Panc1 (cell line): Measurements from ENCODE around the gene RAB39A.

ENCODE experiments used
- POLR2AphosphoS5 ChIP-seq: IDR thresholded peaks from 2 replicates; pipeline ENCODE4 v1.6.1; 2012; ENCODE audit warnings: mild to moderate bottlenecking, low read depth, low read length, moderate library complexity
- SIN3A ChIP-seq: IDR thresholded peaks from 2 replicates; pipeline ENCODE4 v1.6.1; 2012; ENCODE audit warnings: low read depth, mild to moderate bottlenecking, low read length, moderate library complexity, borderline replicate concordance; ENCODE audit not compliant: insufficient read depth
- TCF7L2 ChIP-seq: IDR thresholded peaks from 2 replicates; pipeline ENCODE4 v1.6.1; 2011; ENCODE audit warnings: mild to moderate bottlenecking, low read depth, low read length, inconsistent platforms
- TF ChIP-seq, protein P1 (sequence below): fragments of 450-650 bp; IDR thresholded peaks from 2 replicates; pipeline ENCODE4 v1.5.1; 2017; ENCODE audit warnings: mild to moderate bottlenecking
- TF ChIP-seq, protein P2 (sequence below), 2 experiments: IDR thresholded peaks; 2 replicates each; pipeline ENCODE4 v1.6.1; 2011 to 2012; ENCODE audit warnings: low read depth in 2 of 2, control low read depth in 1 of 2, low read length in 1 of 2, mild to moderate bottlenecking in 1 of 2, moderate library complexity in 1 of 2; ENCODE audit not compliant: insufficient read depth in 1 of 2

DNA sequence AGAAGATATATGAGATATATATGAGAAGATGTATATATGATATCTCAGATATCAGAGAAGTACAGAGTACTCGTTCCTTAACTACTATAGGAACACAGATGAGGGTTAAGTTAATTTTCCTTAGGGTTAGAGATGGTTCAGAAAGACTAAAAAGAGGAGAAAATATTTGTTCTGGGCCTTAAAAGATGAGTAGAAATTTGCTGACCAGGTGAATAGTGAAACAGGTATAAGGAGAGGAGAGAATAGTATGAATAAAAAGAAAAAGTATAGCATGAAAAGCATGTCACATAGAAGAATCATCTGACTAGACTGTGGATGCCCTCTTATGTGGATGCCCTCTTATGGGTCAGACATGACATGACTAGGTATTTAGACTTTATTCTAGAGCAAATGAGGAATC, 6.3 kb upstream of the RAB39A start:
- TF ChIP-seq, protein P1, sequence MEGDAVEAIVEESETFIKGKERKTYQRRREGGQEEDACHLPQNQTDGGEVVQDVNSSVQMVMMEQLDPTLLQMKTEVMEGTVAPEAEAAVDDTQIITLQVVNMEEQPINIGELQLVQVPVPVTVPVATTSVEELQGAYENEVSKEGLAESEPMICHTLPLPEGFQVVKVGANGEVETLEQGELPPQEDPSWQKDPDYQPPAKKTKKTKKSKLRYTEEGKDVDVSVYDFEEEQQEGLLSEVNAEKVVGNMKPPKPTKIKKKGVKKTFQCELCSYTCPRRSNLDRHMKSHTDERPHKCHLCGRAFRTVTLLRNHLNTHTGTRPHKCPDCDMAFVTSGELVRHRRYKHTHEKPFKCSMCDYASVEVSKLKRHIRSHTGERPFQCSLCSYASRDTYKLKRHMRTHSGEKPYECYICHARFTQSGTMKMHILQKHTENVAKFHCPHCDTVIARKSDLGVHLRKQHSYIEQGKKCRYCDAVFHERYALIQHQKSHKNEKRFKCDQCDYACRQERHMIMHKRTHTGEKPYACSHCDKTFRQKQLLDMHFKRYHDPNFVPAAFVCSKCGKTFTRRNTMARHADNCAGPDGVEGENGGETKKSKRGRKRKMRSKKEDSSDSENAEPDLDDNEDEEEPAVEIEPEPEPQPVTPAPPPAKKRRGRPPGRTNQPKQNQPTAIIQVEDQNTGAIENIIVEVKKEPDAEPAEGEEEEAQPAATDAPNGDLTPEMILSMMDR: no peak
- TF ChIP-seq POLR2AphosphoS5 (no peak), TCF7L2 (no peak), SIN3A (no peak)
- TF ChIP-seq, protein P2, sequence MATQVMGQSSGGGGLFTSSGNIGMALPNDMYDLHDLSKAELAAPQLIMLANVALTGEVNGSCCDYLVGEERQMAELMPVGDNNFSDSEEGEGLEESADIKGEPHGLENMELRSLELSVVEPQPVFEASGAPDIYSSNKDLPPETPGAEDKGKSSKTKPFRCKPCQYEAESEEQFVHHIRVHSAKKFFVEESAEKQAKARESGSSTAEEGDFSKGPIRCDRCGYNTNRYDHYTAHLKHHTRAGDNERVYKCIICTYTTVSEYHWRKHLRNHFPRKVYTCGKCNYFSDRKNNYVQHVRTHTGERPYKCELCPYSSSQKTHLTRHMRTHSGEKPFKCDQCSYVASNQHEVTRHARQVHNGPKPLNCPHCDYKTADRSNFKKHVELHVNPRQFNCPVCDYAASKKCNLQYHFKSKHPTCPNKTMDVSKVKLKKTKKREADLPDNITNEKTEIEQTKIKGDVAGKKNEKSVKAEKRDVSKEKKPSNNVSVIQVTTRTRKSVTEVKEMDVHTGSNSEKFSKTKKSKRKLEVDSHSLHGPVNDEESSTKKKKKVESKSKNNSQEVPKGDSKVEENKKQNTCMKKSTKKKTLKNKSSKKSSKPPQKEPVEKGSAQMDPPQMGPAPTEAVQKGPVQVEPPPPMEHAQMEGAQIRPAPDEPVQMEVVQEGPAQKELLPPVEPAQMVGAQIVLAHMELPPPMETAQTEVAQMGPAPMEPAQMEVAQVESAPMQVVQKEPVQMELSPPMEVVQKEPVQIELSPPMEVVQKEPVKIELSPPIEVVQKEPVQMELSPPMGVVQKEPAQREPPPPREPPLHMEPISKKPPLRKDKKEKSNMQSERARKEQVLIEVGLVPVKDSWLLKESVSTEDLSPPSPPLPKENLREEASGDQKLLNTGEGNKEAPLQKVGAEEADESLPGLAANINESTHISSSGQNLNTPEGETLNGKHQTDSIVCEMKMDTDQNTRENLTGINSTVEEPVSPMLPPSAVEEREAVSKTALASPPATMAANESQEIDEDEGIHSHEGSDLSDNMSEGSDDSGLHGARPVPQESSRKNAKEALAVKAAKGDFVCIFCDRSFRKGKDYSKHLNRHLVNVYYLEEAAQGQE (IDR thresholded peaks at IDR 0.05; ENCODE audit: insufficient read depth in 1 of 2, low read depth in 2 of 2, low read length in 1 of 2): no peak
